GM19035 (cell line): ENCODE measurements around the gene KRTCAP2.
A peak's percentile ranks its signal among the peaks of the same experiment; 100 is the strongest.
"Not testable (repeated sequence)": the region's sequence is repeated elsewhere in the genome, so short reads cannot be mapped to it uniquely, and the experiment has no call there.

ENCODE experiments used
- ATAC-seq: cut with Tn5 transposase; IDR thresholded peaks from one replicate; pipeline ENCODE4 v1.9.1; 2021; ENCODE audit not compliant: unreplicated experiment

The KRTCAP2 gene

GRCh38 chr1:155170806-155171205 is 2.3 kb downstream of the KRTCAP2 start:
- ATAC-seq = no peak

- ATAC-seq = no peak
Observed at GRCh38 chr1:155170101-155170785, 2.9 kb downstream of the KRTCAP2 start.

DNA sequence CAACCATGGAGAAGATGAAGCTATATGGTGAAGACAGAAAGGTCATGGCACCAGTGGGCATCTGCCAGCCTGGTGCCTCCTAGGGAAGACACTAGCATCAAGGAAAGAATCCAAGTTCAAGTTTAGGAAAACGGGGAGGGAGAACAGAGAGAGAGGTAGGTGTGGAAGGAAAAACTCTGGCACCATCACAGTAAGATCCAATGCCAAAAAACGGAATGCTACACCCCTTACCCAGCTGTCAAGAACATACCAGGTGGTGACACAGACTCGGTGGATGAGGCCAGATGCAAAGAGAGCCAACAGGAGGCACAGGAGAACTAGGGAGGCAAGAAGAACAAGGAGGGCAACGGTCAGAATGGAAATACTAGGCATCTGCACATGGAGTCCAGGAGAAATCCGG is 3.6 kb downstream of the KRTCAP2 start:
- ATAC-seq = no peak

- ATAC-seq = no peak
Observed at GRCh38 chr1:155168456-155169210, 4.5 kb downstream of the KRTCAP2 start.

- not testable (repeated sequence) for ATAC-seq
Observed at GRCh38 chr1:155168105-155168445, 5.0 kb downstream of the KRTCAP2 start.

DNA sequence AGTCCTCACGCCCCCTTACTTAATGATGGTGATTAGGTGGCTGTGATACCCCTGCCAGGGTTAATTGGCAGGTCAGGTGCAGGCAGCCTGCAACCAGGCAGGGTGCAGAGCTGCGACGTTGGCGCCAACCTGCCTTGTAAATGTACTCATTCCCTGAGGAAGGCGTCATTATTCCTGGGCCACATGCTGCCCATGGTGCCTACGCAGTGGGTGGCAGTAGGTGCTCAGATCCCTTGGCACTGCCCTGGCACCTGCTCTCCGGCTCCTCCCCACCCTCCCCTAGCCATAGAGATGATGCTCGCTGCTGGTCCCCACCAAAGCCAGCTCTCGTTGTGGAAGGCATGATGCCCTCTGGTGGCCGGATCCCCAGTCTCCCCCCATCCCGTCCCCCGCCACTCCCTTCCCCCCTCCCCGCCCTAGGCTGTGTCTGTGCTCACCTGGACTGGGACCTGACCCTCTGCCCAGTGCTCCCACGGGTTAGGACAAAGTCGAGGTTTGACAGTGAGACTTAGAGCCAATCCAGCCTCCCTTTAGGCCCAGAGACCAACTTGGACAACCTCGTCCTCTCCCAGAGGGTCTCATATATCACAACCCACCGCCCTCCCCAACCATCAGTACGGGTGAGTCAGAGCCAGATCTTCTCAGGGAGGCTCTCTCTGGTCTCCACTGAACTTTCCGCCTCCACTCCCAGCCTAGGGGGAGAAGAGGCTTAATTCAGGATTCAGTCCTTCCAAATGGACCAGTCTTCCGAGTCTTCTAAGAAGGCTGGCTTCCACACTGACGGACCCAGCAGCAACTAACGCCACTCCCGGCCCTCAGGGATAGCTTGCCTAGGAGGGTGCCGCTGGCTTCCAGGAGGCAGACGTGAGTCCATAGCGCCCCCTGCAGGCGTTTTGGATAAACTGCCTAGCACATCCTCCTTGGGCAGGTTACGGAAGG is 5.7 kb downstream of the KRTCAP2 start:
- no peak for ATAC-seq

GRCh38 chr1:155166471-155167165 is 6.5 kb downstream of the KRTCAP2 start:
- ATAC-seq = no peak

GRCh38 chr1:155166051-155166470 is 7.0 kb downstream of the KRTCAP2 start:
- no peak for ATAC-seq

GRCh38 chr1:155164625-155165024 is 8.5 kb downstream of the KRTCAP2 start:
- not testable (repeated sequence) for ATAC-seq

DNA sequence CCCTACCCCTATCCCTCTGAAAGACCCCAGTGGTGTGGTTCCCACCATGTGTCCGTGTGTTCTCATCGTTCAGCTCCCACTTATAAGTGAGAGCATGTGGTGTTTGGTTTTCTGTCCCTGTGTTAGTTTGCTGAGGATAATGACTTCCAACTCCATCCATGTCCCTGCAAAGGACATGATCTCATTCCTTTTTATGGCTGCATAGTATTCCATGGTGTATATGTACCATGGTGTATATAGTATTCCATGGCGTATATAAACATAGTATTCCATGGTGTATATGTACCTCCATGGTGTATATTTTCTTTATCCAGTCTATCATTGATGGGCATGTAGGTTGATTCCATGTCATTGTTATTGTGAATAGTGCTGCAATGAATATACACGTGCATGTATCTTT is 9.3 kb downstream of the KRTCAP2 start:
- ATAC-seq = not testable (repeated sequence)

GRCh38 chr1:155162631-155163030 is 10.5 kb downstream of the KRTCAP2 start:
- ATAC-seq = not testable (repeated sequence)

DNA sequence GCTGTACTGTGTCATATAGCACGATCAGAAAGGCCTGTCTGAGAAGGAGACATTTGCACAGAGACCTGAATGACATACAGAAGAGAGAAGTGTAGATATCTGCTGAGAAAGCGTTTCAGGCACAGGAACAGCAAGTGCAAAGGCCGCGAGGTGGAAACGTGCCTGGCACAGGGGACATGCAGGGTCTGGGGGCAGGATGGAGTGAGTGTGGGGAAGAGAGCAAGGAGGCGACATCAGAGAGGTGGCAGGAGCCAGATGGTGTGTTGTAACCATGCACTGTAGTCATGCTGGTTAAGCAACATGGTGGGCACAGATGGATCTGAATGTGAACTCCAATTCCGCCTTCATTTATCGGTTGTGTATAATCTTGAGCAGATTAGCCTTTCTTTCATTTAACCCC is 13.0 kb downstream of the KRTCAP2 start:
- ATAC-seq = no peak

DNA sequence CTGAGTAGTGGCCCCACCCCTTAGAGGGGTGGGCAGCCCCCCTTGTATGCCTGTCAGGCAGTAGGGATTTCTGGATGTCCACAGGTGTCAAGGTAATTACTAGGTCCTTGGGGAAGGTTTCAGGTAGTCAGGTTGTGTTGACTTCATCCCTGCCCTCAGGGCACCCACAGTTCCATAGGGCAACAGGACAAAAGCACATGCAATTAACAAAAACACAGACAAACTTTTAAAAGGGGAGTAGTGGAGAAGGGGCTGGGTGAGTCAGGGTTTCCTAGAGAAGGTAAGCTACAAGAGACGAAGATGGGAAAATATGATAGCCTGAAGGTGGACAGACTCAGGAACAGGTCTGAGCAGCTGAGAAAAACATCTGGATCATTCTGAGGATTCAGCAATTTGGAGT is 14.1 kb downstream of the KRTCAP2 start:
- no peak for ATAC-seq

DNA sequence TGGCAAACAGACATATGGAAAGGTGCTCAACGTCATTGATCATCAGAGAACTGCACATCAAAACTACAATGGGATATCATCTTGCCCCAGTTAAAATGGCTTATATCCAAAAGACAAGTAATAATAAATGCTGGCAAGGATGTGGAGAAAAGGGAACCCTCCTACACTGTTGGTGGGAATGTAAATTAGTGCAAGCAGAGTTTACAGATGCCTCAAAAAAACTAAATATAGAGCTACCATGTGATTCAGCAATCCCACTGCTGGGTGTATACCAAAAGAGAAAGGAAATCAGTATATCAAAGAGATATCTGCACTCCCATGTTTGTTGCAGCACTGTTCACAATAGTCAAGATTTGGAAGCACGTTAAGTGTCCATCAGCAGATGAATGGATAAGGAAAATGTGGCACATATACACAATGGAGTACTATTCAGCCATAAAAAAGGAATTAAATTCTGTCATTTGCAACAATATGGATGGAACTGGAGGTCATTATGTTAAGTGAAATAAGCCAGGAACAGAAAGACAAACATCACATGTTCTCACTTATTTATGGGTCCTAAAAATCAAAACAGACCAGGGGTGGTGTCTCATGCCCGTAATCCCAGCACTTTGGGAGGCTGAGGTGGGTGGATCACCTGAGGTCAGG is 17.0 kb downstream of the KRTCAP2 start:
- ATAC-seq = not testable (repeated sequence)

DNA sequence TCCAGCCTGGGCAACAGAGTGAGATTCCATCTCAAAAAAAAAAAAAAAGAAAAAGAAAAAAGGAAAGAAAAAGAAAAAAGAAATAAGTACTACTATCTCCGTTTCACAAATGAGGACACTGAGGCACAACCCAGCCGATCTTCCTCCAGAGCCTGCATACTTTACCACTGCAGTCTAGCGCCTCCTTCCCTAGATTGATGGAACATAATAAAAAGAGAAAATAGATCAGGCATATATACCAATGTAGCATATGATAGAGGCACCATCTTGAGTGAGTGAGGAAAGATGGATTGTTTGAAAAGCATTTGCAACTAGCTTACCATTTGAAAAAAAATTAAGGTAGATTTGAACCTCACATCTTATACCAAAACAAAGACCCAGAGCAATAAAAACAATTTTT is 27.6 kb downstream of the KRTCAP2 start:
- no peak for ATAC-seq

DNA sequence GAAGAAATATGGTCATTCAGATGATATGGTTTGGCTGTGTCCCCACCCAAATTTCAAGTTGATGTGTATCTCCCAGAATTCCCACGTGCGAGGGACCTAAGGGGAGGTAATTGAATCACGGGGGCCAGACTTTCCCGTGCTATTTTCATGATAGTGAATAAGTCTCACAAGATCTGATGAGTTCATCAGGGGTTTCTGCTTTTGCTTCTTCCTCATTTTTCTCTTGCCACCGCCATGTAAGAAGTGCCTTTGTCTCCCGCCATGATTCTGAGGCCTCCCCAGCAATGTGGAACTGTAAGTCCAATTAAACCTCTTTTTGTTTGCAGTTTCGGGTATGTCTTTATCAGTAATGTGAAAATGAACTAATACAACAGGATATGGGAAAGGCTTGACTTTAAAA is 31.4 kb downstream of the KRTCAP2 start:
- no peak for ATAC-seq

DNA sequence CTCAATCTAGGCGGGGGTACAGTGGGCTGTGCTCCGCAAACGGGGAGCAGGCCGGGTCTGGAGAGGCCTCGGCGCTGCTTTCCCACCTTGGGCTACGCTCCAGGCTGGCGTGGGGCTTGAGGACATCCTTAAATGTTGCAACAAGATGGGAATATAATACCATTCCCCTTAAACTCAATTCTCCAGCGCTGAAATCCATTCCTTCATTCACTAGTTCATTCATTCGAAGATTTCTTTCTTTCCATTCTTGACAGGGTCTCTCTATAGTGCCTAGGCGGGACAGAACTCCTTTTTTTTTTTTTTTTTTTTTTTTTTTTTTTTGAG is 32.5 kb downstream of the KRTCAP2 start:
- no peak for ATAC-seq

GRCh38 chr1:155139895-155140629 is 33.0 kb downstream of the KRTCAP2 start, which contains the start of gene DPM3:
Gene DPM3 (minus strand): TSS chr1:155140531. CDS start chr1:155140240, 291 bp downstream.
- ATAC-seq = peak; percentile 62

GRCh38 chr1:155137154-155137949 is 35.8 kb downstream of the KRTCAP2 start:
- no peak for ATAC-seq
